ENCODE measurements around the gene INSC.

Gene INSC

DNA sequence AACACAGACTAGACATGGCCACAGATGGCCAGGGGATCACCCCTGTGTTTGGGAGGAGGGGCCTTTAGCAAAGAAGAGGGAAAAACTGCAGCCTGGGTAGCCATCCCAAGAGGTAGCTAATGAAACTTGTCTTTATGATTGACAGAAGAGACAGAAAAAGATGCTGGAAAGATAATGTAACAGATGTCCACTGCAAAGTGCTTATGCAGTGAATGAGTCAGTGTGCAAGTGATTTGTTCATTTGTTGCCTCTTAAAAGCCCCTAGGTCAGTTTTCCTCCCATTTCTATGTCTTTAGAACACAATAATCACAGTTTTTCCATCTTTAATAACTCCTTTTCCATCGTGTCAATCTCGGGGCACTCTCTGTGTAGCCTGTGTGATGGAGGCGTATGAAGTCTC is 57.2 kb downstream of the INSC start:
- H3K9me3 ChIP-seq (ENCODE audit: control insufficient read depth in 1 of 2, low read length in 2 of 2), result no peaks in the 10 kb centered on the region
- no peak overlapping the region for H3K4me3 ChIP-seq (ENCODE audit: low read depth in 1 of 2, low read length in 2 of 2)
- H3K27ac ChIP-seq (ENCODE audit: low read length), result no peak overlapping the region
- H3K36me3 ChIP-seq (ENCODE audit: control insufficient read depth in 1 of 2, insufficient read depth in 2 of 2, low read length in 2 of 2), result no peaks in the 10 kb centered on the region
- no peaks in the 10 kb centered on the region for H3K4me1 ChIP-seq (ENCODE audit: control insufficient read depth in 1 of 2, insufficient read depth in 2 of 2, low read length in 2 of 2)
- H3K27me3 ChIP-seq (ENCODE audit: low read depth, low read length), result no peaks in the 10 kb centered on the region

DNA sequence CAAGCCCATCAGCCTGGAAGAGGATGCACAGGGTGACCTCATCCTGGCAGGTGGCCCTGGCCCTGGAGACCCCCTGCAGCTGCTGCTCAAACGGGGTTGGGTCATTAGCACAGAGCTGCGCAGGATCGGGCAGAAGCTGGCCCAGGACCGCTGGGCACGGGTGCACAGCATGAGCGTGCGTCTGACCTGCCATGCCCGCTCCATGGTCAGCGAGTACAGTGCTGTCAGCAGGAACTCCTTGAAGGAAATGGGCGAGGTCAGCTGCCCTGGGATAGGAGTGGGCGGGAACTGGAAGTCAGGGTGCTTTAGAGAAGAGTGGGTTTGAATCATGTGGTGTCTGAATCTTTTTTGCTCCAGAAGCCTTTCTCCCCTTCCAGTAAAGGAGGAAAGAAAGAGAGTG is 61.1 kb downstream of the INSC start:
- no peak overlapping the region for H3K27ac ChIP-seq (ENCODE audit: low read length)
- H3K4me1 ChIP-seq (ENCODE audit: control insufficient read depth in 1 of 2, insufficient read depth in 2 of 2, low read length in 2 of 2), result no peaks in the 10 kb centered on the region
- no peaks in the 10 kb centered on the region for H3K27me3 ChIP-seq (ENCODE audit: low read depth, low read length)
- H3K4me3 ChIP-seq (ENCODE audit: low read depth in 1 of 2, low read length in 2 of 2), result no peak overlapping the region
- H3K36me3 ChIP-seq (ENCODE audit: control insufficient read depth in 1 of 2, insufficient read depth in 2 of 2, low read length in 2 of 2), result no peaks in the 10 kb centered on the region
- H3K9me3 ChIP-seq (ENCODE audit: control insufficient read depth in 1 of 2, low read length in 2 of 2), result no peaks in the 10 kb centered on the region

DNA sequence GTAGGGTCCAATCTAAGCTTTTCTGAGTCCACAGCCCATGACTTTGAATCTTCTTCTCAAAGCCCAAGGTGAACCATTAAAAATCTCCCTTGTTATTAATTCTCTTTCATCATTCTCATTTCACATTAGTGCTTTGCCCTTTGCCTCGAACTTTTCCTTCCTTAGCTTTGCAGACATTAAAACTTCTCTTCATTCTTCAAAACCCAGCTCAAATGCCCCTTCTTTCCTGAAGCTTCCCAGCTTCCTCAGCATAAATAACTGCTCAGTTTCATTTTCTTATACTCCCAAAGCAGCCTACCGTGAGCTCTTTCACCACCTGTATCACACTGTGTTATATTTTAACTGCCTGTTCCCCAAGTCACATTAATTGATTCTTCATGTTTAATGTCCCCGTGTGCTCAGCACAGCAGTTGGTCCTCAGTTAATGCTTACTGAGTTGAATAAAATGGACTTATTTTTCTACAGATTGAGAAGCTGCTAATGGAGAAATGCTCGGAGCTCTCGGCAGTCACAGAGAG is 62.0 kb downstream of the INSC start:
- H3K4me3 ChIP-seq (ENCODE audit: low read depth in 1 of 2, low read length in 2 of 2), result no peak overlapping the region
- H3K4me1 ChIP-seq (ENCODE audit: control insufficient read depth in 1 of 2, insufficient read depth in 2 of 2, low read length in 2 of 2), result no peaks in the 10 kb centered on the region
- no peaks in the 10 kb centered on the region for H3K27me3 ChIP-seq (ENCODE audit: low read depth, low read length)
- H3K36me3 ChIP-seq (ENCODE audit: control insufficient read depth in 1 of 2, insufficient read depth in 2 of 2, low read length in 2 of 2), result no peaks in the 10 kb centered on the region
- no peak overlapping the region for H3K27ac ChIP-seq (ENCODE audit: low read length)
- no peaks in the 10 kb centered on the region for H3K9me3 ChIP-seq (ENCODE audit: control insufficient read depth in 1 of 2, low read length in 2 of 2)

DNA sequence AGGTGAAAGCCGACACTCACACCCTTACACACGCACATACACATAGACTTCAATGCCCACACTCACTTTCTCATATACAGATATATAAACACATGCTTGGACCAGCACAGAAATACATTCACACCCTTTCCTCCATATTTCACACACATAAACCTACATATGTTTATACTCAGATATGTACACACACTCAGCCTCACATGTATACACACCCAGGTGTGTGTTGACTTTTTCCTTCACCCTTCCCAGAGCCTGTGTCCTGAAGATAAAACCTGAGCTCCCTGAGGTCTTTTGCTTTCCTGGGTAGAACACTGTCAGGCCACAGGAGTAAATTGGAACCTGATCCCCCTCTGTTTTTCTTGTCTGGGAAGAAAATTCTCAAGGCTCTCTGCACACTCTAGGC is 62.8 kb downstream of the INSC start:
- Histone ChIP-seq H3K4me3 (ENCODE audit: low read depth in 1 of 2, low read length in 2 of 2) (no peak overlapping the region), H3K9me3 (ENCODE audit: control insufficient read depth in 1 of 2, low read length in 2 of 2) (no peaks in the 10 kb centered on the region), H3K4me1 (ENCODE audit: control insufficient read depth in 1 of 2, insufficient read depth in 2 of 2, low read length in 2 of 2) (no peaks in the 10 kb centered on the region), H3K27me3 (ENCODE audit: low read depth, low read length) (no peaks in the 10 kb centered on the region), H3K36me3 (ENCODE audit: control insufficient read depth in 1 of 2, insufficient read depth in 2 of 2, low read length in 2 of 2) (no peaks in the 10 kb centered on the region), H3K27ac (ENCODE audit: low read length) (no peak overlapping the region)

DNA sequence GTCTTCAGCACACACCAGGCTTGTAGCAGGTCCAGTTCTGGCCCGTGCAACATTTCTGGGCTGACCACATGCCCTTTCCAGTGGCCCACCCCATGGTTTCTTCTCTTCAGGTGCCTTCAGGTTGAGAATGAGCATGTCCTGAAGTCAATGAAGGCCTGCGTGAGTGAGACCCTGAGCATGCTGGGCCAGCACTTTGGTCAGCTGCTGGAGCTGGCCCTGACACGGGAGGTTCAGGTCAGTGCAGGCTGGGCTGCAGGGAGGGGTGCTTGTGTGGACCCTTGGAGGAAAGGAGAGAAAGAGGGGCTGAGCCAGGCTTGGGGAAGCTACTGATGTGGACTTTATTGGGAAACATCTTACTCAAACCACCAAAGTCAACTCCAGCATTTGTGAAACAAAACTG is 63.5 kb downstream of the INSC start:
- Histone ChIP-seq H3K27me3 (ENCODE audit: low read depth, low read length) (no peaks in the 10 kb centered on the region), H3K4me1 (ENCODE audit: control insufficient read depth in 1 of 2, insufficient read depth in 2 of 2, low read length in 2 of 2) (no peaks in the 10 kb centered on the region)

DNA sequence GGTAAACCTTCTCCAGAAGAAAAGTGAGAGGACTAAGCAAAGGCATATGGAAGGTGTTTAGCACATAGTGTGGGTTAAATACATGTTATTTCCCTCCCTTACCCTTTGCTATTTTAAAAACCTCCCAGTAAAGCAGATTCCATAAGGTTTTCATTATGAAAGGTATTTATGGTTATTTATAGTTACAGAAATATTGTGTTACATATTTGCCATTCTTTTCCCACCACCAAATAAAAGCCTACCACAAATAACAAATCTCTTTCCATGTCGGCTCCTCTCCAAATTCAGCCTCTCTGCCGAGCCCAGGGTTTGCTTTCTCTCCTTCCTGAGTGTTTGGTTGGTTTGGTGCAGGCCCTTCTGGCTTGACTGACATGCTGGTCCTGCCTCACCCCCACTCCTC is 64.4 kb downstream of the INSC start:
- no peaks in the 10 kb centered on the region for H3K9me3 ChIP-seq (ENCODE audit: control insufficient read depth in 1 of 2, low read length in 2 of 2)
- no peak overlapping the region for H3K4me3 ChIP-seq (ENCODE audit: low read depth in 1 of 2, low read length in 2 of 2)
- no peaks in the 10 kb centered on the region for H3K36me3 ChIP-seq (ENCODE audit: control insufficient read depth in 1 of 2, insufficient read depth in 2 of 2, low read length in 2 of 2)
- no peaks in the 10 kb centered on the region for H3K4me1 ChIP-seq (ENCODE audit: control insufficient read depth in 1 of 2, insufficient read depth in 2 of 2, low read length in 2 of 2)
- no peak overlapping the region for H3K27ac ChIP-seq (ENCODE audit: low read length)
- no peaks in the 10 kb centered on the region for H3K27me3 ChIP-seq (ENCODE audit: low read depth, low read length)

More for the DNA sequence above, 63.5 kb downstream of the INSC start:
- Histone ChIP-seq H3K36me3 (ENCODE audit: control insufficient read depth in 1 of 2, insufficient read depth in 2 of 2, low read length in 2 of 2) (no peaks in the 10 kb centered on the region), H3K9me3 (ENCODE audit: control insufficient read depth in 1 of 2, low read length in 2 of 2) (no peaks in the 10 kb centered on the region), H3K27ac (ENCODE audit: low read length) (no peak overlapping the region), H3K4me3 (ENCODE audit: low read depth in 1 of 2, low read length in 2 of 2) (no peak overlapping the region)

DNA sequence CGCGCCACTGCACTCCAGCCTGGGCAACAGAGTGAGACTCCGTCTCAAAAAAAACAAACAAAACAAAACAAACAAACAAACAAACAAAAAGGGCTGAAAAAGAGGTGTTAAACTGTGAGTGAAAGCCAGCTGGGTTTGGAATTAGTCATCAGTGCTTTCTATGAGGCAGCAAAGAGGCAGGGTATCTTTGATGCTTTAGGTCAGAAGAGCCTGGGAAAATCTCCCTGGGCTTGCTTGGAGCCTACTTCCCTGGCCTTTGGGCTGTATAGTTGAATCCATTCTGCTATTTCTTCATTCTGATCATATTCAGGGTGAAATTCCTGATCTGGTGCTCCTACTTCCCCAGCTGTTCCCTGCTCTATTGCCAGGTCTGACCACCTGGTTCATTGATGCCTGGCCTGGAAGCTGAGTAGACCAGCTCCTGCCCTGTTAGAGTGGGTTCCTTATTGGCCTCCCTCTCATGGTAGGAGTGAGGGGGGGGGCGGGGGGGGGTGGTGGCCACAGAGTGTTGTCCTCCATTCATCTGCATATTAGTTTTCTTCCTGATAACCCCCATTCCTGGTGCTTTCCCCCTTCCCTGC is 65.6 kb downstream of the INSC start:
- no peak overlapping the region for H3K27ac ChIP-seq (ENCODE audit: low read length)
- H3K4me3 ChIP-seq (ENCODE audit: low read depth in 1 of 2, low read length in 2 of 2), result no peak overlapping the region
- no peaks in the 10 kb centered on the region for H3K36me3 ChIP-seq (ENCODE audit: control insufficient read depth in 1 of 2, insufficient read depth in 2 of 2, low read length in 2 of 2)
- H3K9me3 ChIP-seq (ENCODE audit: control insufficient read depth in 1 of 2, low read length in 2 of 2), result no peaks in the 10 kb centered on the region
- H3K4me1 ChIP-seq (ENCODE audit: control insufficient read depth in 1 of 2, insufficient read depth in 2 of 2, low read length in 2 of 2), result no peaks in the 10 kb centered on the region
- H3K27me3 ChIP-seq (ENCODE audit: low read depth, low read length), result no peaks in the 10 kb centered on the region

DNA sequence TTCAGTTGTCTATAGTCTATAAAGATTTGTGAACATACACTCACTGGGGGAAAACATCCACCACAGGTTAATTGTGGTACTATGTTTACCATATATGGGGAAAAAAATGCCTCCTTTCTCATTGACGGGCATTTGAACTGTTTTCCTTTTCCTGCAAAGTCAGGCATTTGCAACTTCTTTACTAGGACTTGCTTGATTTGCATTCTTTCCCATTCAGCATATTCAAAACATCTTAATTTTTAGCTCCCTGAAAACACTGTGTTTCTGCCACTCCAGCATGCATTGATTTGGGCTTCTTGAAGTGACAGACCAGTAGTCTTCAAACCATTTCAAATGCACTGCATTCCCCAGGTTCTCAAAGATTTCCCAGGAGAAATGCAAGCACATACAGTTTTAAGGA is 67.6 kb downstream of the INSC start:
- no peaks in the 10 kb centered on the region for H3K36me3 ChIP-seq (ENCODE audit: control insufficient read depth in 1 of 2, insufficient read depth in 2 of 2, low read length in 2 of 2)
- H3K27me3 ChIP-seq (ENCODE audit: low read depth, low read length), result no peaks in the 10 kb centered on the region
- H3K4me1 ChIP-seq (ENCODE audit: control insufficient read depth in 1 of 2, insufficient read depth in 2 of 2, low read length in 2 of 2), result no peaks in the 10 kb centered on the region
- no peaks in the 10 kb centered on the region for H3K9me3 ChIP-seq (ENCODE audit: control insufficient read depth in 1 of 2, low read length in 2 of 2)
- no peak overlapping the region for H3K4me3 ChIP-seq (ENCODE audit: low read depth in 1 of 2, low read length in 2 of 2)
- no peak overlapping the region for H3K27ac ChIP-seq (ENCODE audit: low read length)

DNA sequence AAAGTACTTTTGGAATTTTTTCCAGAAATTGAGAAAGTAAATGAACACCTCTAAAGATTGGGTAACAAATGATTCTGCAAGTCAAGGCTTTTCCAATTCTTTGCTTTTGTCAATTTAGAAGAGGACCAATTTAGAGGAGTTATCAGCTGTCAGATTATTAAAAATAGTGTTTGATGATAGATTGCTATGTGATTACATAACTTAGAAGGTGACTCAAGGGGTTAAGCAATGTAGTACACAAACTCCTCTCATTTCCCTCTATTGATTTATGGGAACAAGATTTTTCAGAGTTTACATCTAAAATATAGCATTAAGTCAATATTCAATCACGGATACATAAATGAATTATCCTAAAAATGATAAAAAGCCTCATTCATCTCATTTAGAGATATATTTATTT is 70.3 kb downstream of the INSC start:
- no peaks in the 10 kb centered on the region for H3K36me3 ChIP-seq (ENCODE audit: control insufficient read depth in 1 of 2, insufficient read depth in 2 of 2, low read length in 2 of 2)
- no peaks in the 10 kb centered on the region for H3K9me3 ChIP-seq (ENCODE audit: control insufficient read depth in 1 of 2, low read length in 2 of 2)
- H3K4me1 ChIP-seq (ENCODE audit: control insufficient read depth in 1 of 2, insufficient read depth in 2 of 2, low read length in 2 of 2), result no peaks in the 10 kb centered on the region
- no peak overlapping the region for H3K27ac ChIP-seq (ENCODE audit: low read length)
- H3K4me3 ChIP-seq (ENCODE audit: low read depth in 1 of 2, low read length in 2 of 2), result no peak overlapping the region
- no peaks in the 10 kb centered on the region for H3K27me3 ChIP-seq (ENCODE audit: low read depth, low read length)

DNA sequence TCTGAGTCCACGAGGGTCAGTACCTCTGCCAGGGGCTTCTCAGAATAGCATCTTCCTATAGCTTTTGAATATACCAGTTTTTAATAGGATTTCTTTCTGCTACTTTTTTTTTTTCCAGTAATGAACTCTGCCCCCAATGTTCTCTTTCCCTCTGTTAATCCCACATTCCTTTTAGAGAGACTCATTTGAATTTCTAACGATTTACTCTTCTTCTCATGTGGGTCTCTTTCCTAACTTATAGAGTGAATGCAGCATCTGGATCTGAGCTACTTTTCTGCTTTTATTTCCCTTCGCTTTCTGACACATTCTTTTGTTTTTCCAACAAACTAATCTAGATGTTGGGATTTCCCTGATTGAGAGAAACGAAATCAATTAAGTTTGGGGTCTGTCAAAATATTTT is 71.4 kb downstream of the INSC start:
- H3K9me3 ChIP-seq (ENCODE audit: control insufficient read depth in 1 of 2, low read length in 2 of 2), result no peaks in the 10 kb centered on the region
- no peaks in the 10 kb centered on the region for H3K27me3 ChIP-seq (ENCODE audit: low read depth, low read length)
- no peaks in the 10 kb centered on the region for H3K4me1 ChIP-seq (ENCODE audit: control insufficient read depth in 1 of 2, insufficient read depth in 2 of 2, low read length in 2 of 2)
- H3K36me3 ChIP-seq (ENCODE audit: control insufficient read depth in 1 of 2, insufficient read depth in 2 of 2, low read length in 2 of 2), result no peaks in the 10 kb centered on the region
- H3K4me3 ChIP-seq (ENCODE audit: low read depth in 1 of 2, low read length in 2 of 2), result no peak overlapping the region
- H3K27ac ChIP-seq (ENCODE audit: low read length), result no peak overlapping the region

DNA sequence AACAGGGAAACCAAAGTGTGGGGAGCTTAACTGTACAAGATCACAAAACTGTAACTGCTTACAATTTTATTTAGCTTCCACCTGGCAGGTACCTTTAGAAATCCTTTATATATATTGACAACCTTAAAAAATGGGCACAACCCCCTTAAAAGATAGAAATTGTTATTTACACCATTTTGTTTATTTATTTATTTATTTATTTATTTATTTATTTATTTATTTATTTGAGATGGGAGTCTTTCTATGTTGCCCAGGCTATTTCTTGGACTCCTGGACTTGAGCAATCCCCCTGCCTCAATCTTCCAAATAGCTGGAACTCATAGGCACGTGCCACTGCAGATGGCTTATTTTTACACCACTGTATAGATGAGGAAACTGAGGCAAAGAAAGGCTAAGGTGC is 74.5 kb downstream of the INSC start:
- Histone ChIP-seq H3K36me3 (ENCODE audit: control insufficient read depth in 1 of 2, insufficient read depth in 2 of 2, low read length in 2 of 2) (no peaks in the 10 kb centered on the region), H3K9me3 (ENCODE audit: control insufficient read depth in 1 of 2, low read length in 2 of 2) (no peaks in the 10 kb centered on the region), H3K4me1 (ENCODE audit: control insufficient read depth in 1 of 2, insufficient read depth in 2 of 2, low read length in 2 of 2) (no peaks in the 10 kb centered on the region), H3K27ac (ENCODE audit: low read length) (no peak overlapping the region), H3K27me3 (ENCODE audit: low read depth, low read length) (no peaks in the 10 kb centered on the region), H3K4me3 (ENCODE audit: low read depth in 1 of 2, low read length in 2 of 2) (no peak overlapping the region)

DNA sequence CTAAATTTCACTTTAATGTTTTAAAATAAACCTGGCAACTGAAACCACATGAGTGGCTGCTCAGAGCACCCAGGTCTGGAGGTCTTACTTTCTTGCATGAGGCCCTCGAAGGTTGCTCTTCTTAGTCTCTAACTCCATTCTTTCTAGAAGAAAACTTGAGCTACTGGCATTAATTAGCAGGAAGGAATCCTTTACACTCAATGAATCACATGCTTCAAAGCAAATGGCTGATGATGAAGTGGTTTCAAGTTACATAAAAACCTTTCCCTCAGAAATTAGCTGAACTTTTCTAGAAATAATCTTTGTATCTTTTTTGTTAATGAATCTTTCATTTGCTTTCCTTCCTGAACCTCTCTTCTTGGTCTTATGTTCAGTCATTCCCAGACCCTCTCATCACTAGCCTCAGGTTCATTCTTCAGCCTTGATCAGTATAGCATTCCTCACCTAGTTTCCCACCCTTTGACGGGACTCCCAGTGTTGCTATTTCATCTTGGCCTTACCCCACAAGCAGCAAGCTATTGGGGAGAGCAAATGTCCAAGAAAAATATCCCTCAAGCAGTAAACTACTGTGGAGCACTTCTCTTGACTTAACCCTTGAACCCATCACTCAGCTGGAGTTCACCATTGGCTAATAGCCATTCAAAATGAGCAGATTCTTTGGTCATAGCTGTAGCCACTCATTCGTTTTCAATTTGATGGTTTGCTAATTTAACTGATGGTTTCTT is 75.1 kb downstream of the INSC start:
- Histone ChIP-seq H3K4me3 (ENCODE audit: low read depth in 1 of 2, low read length in 2 of 2) (no peak overlapping the region), H3K27ac (ENCODE audit: low read length) (no peak overlapping the region), H3K27me3 (ENCODE audit: low read depth, low read length) (no peaks in the 10 kb centered on the region), H3K4me1 (ENCODE audit: control insufficient read depth in 1 of 2, insufficient read depth in 2 of 2, low read length in 2 of 2) (peaks cover 0 to 2% of the 10 kb centered on the region in 2 donors), H3K9me3 (ENCODE audit: control insufficient read depth in 1 of 2, low read length in 2 of 2) (no peaks in the 10 kb centered on the region), H3K36me3 (ENCODE audit: control insufficient read depth in 1 of 2, insufficient read depth in 2 of 2, low read length in 2 of 2) (no peaks in the 10 kb centered on the region)
